ENCODE results near the gene MEA1. TPM values are rescaled to one million over a fixed set of nuclear protein-coding genes. Genes with fewer than 3 reads are reported as not detected.

MEA1 gene
- 76.7 TPM for polyA plus RNA-seq (ENCODE audit: insufficient read length)
- long read RNA-seq, donor 1, transcript MEA1-202 (3 exons, 2,152 nt), result major isoform, 42 of 143 reads
- long read RNA-seq, donor 1, transcript MEA1-204 (4 exons, 1,004 nt), result minor isoform, 17 of 143 reads
- long read RNA-seq, donor 1, partial matches to known transcripts, result 80 of 143 reads
- long read RNA-seq, donor 1, other reads (novel, unspliced or antisense), result 0 of 143 reads
- long read RNA-seq, donor 2, transcript MEA1-201 (4 exons, 1,089 nt), result minor isoform, 6 of 80 reads
- long read RNA-seq, donor 2, transcript MEA1-204 (4 exons, 1,004 nt), result major isoform, 36 of 80 reads
- long read RNA-seq, donor 2, transcript MEA1-202 (3 exons, 2,152 nt), result minor isoform, 32 of 80 reads
- long read RNA-seq, donor 2, partial matches to known transcripts, result 6 of 80 reads
- long read RNA-seq, donor 2, other reads (novel, unspliced or antisense), result 0 of 80 reads
- long read RNA-seq, donor 3, transcript MEA1-202 (3 exons, 2,152 nt), result minor isoform, 20 of 61 reads
- long read RNA-seq, donor 3, transcript MEA1-204 (4 exons, 1,004 nt), result major isoform, 25 of 61 reads
- long read RNA-seq, donor 3, partial matches to known transcripts, result 12 of 61 reads
- long read RNA-seq, donor 3, other reads (novel, unspliced or antisense), result 0 of 61 reads
- long read RNA-seq, donor 4, transcript MEA1-204 (4 exons, 1,004 nt), result major isoform, 6 of 9 reads
- long read RNA-seq, donor 4, partial matches to known transcripts, result 0 of 9 reads
- long read RNA-seq, donor 4, other reads (novel, unspliced or antisense), result 0 of 9 reads
- long read RNA-seq, donor 5, transcript MEA1-204 (4 exons, 1,004 nt), result major isoform, 73 of 145 reads
- long read RNA-seq, donor 5, transcript MEA1-201 (4 exons, 1,089 nt), result minor isoform, 8 of 145 reads
- long read RNA-seq, donor 5, transcript MEA1-202 (3 exons, 2,152 nt), result minor isoform, 53 of 145 reads
- long read RNA-seq, donor 5, partial matches to known transcripts, result 11 of 145 reads
- long read RNA-seq, donor 5, other reads (novel, unspliced or antisense), result 0 of 145 reads
- long read RNA-seq, donor 6, transcript MEA1-204 (4 exons, 1,004 nt), result major isoform, 40 of 122 reads
- long read RNA-seq, donor 6, transcript MEA1-202 (3 exons, 2,152 nt), result minor isoform, 19 of 122 reads
- long read RNA-seq, donor 6, partial matches to known transcripts, result 48 of 122 reads
- long read RNA-seq, donor 6, other reads (novel, unspliced or antisense), result 11 of 122 reads
- long read RNA-seq, donor 7, transcript MEA1-202 (3 exons, 2,152 nt), result minor isoform, 36 of 219 reads
- long read RNA-seq, donor 7, transcript MEA1-201 (4 exons, 1,089 nt), result minor isoform, 6 of 219 reads
- long read RNA-seq, donor 7, transcript MEA1-204 (4 exons, 1,004 nt), result major isoform, 55 of 219 reads
- long read RNA-seq, donor 7, partial matches to known transcripts, result 122 of 219 reads
- long read RNA-seq, donor 7, other reads (novel, unspliced or antisense), result 0 of 219 reads
- long read RNA-seq, donor 8, transcript MEA1-202 (3 exons, 2,152 nt), result minor isoform, 11 of 30 reads
- long read RNA-seq, donor 8, transcript MEA1-204 (4 exons, 1,004 nt), result major isoform, 13 of 30 reads
- long read RNA-seq, donor 8, partial matches to known transcripts, result 5 of 30 reads
- long read RNA-seq, donor 8, other reads (novel, unspliced or antisense), result 0 of 30 reads

DNA sequence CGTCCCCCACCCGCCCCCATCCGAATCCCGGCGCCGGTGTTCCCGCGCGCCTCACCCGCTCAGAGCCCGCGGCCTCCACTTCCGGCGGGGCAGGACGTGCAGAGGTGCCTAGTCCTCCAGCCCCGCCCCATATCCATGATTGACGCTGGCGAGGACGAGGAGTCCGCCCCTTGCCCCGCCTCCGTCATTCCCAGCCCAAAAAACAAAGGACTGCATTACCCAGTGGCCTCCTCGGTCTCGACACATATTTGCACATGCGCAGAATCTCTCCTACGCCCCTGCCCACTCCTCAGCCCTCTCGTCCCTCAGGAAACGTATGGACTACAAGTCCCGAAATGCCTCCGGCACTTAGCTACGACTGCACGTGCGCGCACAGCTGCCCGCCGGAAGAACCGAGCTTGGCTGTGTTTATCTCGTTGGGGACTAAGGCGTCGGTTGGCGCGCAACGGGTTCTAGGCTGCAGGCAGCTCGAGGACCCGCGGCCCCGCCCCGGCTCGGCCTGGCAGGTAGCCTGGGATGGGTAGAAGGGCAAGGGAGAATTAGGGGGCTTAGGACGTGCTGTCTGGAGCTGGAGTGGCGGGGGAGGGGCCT lies at the start of gene MEA1, which contains the start of gene KLHDC3:
Gene MEA1 (minus strand): TSS at position 104 of the 591 bp plus-strand sequence. CDS start 133 bp downstream, outside the sequence.
Gene KLHDC3 (plus strand): TSS at position 407 of the 591 bp plus-strand sequence. CDS start 2,944 bp downstream, outside the sequence.
- peak; percentile 100 for DNase-seq

DNA sequence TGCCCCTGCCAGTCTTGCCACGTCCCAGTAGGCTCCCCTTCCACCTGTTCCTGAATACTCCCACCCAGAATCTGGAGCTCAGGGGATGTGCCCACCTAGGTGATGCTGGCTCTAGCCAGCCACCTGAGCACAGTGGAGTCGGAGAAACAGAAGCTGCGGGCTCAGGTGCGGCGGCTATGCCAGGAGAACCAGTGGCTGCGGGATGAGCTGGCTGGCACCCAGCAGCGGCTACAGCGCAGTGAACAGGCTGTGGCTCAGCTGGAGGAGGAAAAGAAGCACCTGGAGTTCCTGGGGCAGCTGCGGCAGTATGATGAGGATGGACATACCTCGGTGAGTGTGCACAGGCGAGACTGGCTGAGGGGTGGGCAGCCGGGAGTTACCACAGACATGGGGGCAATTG lies 49.1 kb upstream of the MEA1 start:
- no peak for DNase-seq

DNA sequence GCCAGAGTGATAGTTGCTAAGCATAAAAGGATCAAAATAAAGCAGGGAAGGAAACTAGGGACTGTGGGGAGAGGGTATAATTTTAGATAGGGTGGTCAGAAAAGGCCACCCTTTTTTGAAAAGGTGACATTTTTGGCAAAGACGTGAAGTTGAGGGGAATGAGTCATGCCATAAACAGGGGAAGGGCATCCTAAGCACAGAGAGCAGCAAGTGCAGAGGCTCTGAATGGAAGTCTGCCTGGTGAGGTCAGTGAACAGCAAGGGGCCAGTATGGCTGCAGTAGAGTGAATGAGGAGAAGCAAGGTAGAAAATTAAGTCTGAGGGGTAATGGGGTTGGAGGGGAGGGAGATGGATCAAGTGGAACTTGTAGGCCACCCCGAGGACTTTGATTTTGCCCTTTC lies 48.1 kb upstream of the MEA1 start:
- no peak for DNase-seq

DNA sequence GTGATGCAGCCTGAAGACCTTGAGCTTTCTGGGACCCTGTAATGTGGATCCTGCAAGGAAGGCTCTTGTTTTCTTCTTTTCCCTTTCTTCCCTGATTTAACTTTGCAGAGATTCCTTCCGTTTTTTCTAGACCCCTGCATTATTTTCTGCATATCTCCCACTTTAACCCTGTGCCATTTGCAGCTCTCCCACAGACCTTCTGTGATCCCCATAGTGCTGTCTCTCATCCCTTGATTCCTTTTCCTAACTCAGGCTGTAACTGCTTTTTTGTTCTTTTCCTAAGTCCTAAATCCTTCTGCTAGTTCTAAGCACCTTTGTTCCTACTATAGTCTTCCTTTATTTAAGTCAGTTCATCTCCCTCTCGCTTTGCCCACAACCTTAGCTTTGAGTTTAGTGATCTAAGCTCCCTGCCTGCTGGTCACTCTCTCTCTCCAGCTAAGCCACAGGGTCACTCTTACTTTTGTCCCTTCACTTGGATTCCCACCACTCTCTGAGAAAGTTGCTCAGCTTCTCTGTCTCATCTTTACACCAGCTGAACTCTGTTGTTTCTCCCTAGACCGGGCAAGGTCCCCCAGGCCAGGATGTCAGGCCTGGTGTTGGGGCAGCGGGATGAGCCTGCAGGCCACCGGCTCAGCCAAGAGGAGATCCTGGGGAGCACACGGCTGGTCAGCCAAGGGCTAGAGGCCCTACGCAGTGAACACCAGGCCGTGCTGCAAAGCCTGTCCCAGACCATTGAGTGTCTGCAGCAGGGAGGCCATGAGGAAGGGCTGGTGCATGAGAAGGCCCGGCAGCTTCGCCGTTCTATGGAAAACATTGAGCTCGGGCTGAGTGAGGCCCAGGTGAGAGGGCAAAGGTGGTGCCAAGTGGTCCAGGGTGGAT lies 47.2 kb upstream of the MEA1 start:
- no peak for DNase-seq

DNA sequence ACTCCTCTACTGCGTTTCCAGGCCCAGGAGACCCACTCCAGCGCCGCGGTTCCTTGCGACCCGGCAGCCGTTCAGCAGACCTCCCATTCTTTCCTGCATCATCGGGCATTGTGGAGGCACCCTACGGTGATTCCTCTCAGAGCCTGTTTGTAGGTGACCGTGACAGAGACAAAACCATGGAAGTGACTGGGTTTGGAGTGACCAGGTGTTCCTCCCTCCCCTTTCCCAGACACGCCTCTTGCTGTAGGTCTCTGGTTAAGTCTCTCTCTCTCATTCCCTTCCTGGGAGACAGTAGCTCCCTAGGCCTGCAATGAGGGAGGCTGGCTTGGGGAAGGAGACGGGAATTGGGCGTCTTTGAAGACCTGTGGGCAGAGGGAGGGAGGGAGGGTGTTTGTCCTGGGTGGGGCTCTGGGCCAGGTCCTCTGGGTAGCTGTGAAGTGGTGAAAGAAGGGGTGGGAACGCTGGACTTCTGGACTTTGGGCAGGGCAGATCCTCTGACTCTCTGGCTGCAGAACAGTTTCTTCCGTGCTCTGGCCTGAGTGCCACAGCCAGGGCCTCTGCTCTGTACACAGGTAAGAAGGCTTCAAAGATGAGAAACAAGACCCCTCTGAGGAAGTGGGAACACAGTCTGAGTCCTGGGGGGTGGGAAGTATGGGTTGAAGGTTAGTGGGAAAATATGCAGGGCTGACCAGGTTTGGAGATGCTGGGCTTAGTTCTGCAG lies 46.4 kb upstream of the MEA1 start:
- DNase-seq, result no peak

DNA sequence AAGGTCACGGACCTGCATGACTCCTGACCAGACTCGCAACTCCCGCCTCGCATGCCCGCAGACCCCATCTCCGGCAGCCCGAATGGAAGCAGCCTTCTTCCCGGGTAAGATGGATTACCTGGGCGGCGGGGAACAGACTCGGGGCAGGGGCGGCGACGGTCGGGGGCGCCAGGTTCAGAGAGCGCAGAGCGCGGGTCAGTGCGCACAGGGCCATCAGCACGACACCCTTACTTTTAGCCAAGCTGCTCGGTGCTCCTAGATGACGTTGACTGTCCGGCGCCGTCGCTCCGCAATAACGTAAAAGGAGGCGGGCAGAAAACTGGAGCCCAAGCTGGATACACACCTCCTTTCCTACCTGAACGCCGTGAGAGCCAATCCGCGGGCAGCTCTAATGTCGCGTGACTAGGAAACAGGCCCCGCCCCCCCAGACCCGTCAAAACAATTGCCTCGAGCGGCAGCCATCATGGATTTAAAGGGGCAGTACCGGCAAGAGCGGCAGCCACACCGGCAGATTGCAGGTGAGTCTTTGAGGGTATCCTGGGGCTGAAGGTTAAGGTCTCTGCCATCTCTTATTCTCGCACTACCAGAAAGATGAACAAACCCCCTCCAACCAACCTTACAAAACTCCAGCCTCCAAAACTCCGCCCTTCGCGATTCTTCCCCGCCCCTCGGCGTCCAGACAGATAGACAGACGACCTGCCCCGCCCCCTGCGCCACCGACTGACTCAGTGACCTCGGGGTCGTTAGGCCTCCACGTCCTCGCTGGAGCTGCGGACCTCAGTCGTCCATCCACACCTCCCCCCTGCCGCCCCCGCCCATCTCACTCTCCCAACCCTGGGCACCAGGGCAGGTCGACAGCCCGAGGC lies 45.7 kb upstream of the MEA1 start, which contains the start of the genes KLC4 and MRPL2:
Gene KLC4 (plus strand): TSS at position 464 of the 866 bp plus-strand sequence. CDS start 1,705 bp downstream, outside the sequence.
Gene MRPL2 (minus strand): TSS at position 267 of the 866 bp plus-strand sequence. CDS start 53 bp downstream, at position 214.
- peak; percentile 99 for DNase-seq

DNA sequence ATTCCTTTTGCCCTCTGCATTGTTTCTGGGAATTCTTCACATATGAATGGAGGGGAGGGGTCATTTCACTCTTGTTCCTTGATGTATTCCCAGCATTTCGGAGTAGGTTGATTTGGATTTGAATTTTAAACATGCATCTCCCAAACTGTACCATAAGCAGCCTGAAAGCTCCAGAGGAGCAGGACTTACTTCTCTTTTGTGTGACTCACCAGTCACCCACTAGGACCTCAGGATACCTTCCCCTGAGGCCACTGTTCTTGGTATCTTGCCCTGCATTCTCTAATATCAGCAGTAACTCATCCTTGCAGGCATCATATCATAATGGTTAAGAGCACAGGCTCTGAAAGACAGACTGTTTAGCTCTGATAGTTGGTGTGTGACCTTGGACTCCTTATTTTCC lies 44.8 kb upstream of the MEA1 start:
- DNase-seq, result no peak

DNA sequence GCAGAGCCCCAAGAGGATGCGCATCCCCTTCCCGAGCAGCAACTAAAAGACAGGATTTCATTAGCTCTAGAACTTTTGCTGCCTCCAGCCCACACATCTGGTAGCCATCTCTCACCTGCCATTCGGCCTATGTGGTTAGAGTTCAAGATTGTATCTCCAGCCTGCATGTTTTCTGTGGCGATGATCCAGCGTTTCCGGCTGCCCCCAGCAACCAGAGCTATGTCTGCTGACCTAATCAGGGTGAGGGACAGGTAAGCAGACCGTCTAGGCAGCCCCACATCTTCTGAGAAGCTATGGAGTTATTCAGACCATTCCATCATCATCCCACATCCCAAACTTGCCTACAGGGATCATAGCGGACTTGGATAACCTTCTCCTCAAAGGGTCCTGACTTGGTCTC lies 42.2 kb upstream of the MEA1 start:
- DNase-seq, result no peak

DNA sequence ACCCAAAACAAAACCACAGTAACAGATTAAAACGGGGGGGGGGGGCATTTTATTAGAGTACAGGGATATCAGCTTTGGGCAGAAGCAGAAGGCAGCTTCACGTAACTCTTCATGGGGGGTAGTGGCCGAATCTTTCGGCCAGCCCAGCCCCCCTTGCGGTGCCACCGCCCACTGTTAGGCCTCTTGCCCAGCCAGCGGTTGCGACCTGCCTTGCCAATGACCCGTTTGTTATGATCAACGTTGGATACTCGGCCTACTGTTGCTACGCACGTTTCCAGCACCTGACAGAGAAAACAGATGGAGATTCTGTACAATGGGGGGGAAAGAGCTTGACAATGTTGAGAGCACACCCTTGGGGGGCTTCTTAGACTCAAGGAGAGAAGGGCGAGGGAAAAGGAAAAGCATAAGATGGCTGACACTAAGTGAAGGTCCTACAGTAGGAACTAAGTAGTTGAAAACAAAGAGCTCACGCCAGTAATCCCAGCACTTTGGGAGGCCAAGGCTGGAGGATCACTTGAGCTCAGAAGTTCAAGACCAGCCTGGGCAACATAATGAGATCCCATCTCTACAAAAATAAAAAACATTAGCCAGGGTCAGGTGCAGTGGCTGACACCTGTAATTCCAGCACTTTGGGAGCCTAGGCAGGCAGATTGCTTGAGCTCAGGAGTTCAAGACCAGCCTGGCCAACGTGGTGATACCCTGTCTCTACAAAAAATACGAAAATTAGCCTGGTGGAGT lies 40.6 kb upstream of the MEA1 start:
- DNase-seq, result no peak

DNA sequence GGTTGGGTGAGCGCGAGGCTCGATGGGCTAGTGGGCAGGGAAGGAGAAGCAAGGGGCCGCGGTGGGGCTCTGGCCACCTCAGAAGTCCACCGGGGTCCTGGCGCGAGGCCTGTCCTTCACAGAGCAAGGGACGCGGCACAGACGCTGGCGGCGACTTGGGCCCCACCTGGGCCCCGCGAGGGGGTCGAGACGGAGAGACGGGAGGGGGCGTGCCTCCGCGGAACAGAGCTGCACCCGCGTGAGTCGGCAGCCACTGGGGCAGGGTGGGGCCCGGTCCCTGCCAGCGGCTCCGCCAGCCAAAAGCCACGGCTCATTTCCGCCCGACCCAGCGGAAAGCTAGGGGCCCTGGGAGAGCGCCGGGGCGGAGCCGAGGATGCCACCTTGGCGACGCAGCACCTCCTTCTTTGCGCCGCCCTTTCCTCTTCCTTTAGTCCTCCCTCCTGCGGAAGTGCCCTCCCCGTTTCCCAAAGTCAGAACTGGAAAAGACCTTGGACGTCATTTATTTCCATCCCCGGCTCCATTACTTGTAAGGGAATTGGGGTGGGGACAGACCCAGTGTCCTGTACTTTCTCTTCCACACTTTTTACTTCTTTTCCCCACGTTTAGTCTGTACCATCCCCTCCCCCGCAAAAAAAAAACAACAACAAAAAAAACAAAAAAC lies 39.9 kb upstream of the MEA1 start, which contains the start of gene CUL7:
Gene CUL7 (minus strand): TSS at position 307 of the 661 bp plus-strand sequence. CDS start 1,063 bp downstream, outside the sequence.
- DNase-seq, result peak; percentile 93

DNA sequence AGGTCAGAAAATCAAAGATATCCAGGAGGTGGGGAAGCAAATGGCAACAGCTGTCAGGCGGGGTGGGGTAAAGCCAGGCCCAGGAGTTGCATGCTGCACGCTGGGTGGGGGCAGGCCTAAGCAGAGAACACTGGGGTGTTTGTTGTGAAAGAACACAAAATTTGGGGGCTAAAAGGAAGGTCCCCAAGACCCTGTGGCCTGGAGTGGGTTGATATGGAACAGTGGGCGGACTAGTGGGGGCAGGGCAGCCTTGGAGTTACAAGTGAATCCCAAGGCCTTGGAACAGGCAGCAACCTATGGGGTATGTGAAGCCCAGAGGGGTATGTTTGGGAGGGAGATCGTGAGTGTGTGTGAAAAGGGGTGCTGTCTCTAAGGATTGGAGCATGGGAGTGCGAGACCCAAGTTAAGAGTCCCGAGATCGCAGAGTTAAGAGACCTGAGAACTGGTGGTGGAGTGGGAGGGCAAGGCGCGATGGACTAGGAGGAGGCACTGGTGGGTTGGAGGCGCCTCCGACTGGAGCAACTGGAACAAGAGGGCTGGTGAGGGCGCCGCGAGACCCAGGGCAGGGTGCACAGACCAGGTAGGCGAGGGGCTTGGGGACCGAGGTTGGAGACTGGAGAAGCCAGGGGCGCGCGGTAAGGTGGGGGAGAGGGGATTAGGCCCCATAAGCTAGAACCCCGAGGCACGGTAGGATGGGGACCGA lies 39.2 kb upstream of the MEA1 start:
- DNase-seq, result peak; percentile 29

DNA sequence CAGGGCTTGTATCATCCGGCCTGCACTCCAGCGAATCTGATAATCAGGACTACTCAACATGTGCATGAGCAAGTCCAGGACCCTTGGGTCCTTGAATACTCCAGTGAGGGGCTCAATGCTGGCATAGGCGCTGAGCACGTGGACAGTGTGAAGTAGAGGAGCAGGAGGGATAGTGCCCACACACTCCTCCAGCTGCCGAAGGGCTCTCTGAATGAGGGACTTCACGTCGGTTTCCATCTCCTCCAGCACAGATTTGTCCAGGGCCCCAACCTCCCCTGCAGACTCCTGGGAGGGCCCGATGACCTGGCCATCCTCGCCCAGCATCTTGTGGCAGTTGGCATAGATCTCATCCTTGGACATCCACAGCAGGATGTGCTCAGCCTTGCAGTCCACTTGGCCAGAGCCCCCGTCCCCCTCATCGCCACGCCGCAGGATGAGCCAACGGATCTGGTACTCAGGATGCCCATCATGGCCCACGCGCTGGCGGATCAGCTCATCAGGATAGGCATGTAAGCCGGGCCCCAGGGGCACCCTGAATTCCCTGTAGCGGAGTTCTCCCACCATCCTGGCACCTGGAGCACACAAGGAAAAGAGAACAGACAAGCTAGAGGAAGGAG lies 38.6 kb upstream of the MEA1 start:
- DNase-seq, result no peak

DNA sequence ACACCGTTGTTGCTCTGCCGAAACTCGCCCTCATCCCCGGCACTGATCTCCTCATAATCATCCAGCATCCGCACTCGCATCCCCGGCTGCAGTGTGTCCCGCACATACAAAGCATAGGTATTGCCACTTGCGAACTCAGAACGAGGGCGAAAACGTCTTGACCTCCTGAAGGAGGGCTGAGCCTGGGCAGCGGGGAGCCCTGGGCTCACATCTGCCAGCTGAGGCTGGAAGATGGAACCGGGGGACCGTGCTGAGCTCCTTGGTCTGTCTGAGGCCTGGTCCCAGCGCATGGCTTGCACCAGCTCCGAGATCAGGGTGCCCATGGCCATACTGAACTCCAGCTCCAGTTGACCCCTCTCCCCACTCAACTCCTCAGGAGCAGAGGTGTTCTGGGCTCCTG lies 37.2 kb upstream of the MEA1 start:
- no peak for DNase-seq

DNA sequence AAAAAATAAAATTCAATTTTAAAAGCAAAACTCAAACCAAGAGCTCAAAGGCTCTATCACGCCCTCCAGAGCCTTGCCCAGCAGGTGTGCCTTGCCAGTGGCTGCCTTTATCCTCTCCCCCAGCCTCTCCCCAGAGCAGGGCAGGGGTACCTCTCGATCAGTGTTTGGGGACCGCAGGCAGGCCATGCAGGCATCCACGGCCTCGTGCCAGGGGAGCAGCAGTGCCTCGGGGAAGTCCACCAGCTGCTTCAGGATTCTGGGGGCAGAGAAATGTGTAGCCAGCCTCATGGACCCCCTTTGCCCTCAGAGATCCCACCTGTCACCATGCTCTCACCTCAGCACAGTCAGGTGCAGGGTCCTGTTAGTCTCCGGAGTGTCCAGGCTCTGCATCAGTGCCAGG lies 34.3 kb upstream of the MEA1 start:
- DNase-seq, result no peak

DNA sequence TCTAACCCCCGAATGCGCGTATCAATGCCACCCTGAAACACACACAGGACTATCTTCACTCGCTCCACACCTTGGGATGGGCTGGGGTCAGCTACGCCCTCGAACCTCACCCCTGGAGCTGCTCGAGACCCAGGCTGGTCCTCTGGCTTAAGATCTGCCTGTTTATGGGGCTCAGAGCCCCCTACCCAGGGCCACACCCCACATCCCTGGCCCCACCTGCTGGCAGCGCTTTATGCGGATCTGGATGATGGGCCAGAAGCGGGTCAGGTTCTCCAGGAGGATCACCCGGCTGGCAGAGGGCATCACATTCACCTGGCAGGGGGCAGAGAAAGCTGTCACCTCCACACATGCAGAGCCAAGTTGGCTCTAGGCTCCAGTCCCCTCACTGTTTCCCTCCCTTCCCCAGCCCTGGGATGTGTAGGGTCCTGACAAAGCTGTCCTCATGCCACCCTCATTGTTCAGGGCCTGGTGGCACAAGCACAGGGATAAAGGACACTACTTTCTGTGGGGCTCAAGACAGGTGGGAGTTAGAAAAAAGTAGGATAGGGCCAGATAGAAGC lies 31.7 kb upstream of the MEA1 start:
- no peak for DNase-seq
